K562 (cell line): ENCODE measurements around the gene PLEKHG5. TPM values are rescaled to one million over a fixed set of nuclear protein-coding genes. Genes with fewer than 3 reads are reported as not detected.
A peak's percentile ranks its signal among the peaks of the same experiment; 100 is the strongest.

ENCODE experiments used
- ATAC-seq: fragments of 200-7000 bp; cut with Tn5 transposase; 3 replicates; pipeline ENCODE4 v1.9.1; 2020; ENCODE audit warnings: moderate library complexity
- BruUV-seq: library from RNA; stranded (reverse); fragments of 400-500 nt; replicated peaks from 2 replicates; lab custom pipeline; 2021; lab: Mats Ljungman, UMichigan
- CTCF ChIA-PET: fragments of 300-600 bp; formaldehyde crosslinking; extraction: SDS; loops from one replicate; lab custom pipeline; 2021; ENCODE audit warnings: low intra/inter-chr PET ratio; lab: Yijun Ruan, JAX
- POLR2A ChIA-PET: fragments of 300-600, 350-650 bp; sonication (Branson Sonifier 250); formaldehyde crosslinking; extraction: SDS; loops from one replicate; lab custom pipeline; 2021; ENCODE audit warnings: antibody characterized with exemption, inconsistent platforms; lab: Yijun Ruan, JAX
- DNase-seq, 4 experiments: peaks; one replicate each; pipeline versions ENCODE4 v3.0.0 to v3.0.0-alpha.2; 2011 to 2018; ENCODE audit warnings: low spot score in 3 of 4, mixed read lengths in 3 of 4; ENCODE audit errors: extremely low read depth in 1 of 4
- FAIRE-seq: peaks from 2 replicates; lab custom pipeline; 2011; peaks lifted over from hg19 to GRCh38; lab: Jason Lieb, UNC
- H2AFZ ChIP-seq: 2 replicates; pipeline ENCODE4 v1.6.0; 2011; ENCODE audit warnings: low read depth, low read length, control low read depth, inconsistent platforms
- H3K27ac ChIP-seq: fragments of 200-600 bp; 3 replicates; pipeline ENCODE4 v1.8.0; 2011; ENCODE audit warnings: low read depth, mild to moderate bottlenecking, control low read depth, inconsistent platforms, low read length, moderate library complexity, mixed read lengths; ENCODE audit errors: extremely low read depth
- H3K27me3 ChIP-seq, 2 experiments: fragments of 300-600 bp in 1 of 2; 2 replicates in 1 of 2; 3 replicates in 1 of 2; pipeline versions ENCODE4 v1.6.0 to v1.8.0; 2011; ENCODE audit warnings: inconsistent platforms in 2 of 2, low read length in 2 of 2, mild to moderate bottlenecking in 1 of 2, mixed read lengths in 1 of 2, moderate library complexity in 1 of 2; ENCODE audit not compliant: control insufficient read depth in 2 of 2, insufficient read depth in 2 of 2
- H3K36me3 ChIP-seq: fragments of 300-600 bp; 3 replicates; pipeline ENCODE4 v1.8.0; 2011; ENCODE audit warnings: mild to moderate bottlenecking, low read length, inconsistent platforms; ENCODE audit not compliant: control insufficient read depth, insufficient read depth
- H3K4me1 ChIP-seq, 2 experiments: fragments of 200-600 bp in 1 of 2; replicated peaks in 1 of 2; 2 replicates in 1 of 2; 3 replicates in 1 of 2; pipeline versions ENCODE4 v1.5.1 to v1.8.0; 2011; ENCODE audit warnings: inconsistent platforms in 2 of 2, low read length in 2 of 2, mild to moderate bottlenecking in 1 of 2, mixed read lengths in 1 of 2, moderate library complexity in 1 of 2; ENCODE audit not compliant: control insufficient read depth in 2 of 2, insufficient read depth in 2 of 2
- H3K4me2 ChIP-seq: 2 replicates; pipeline ENCODE4 v1.6.1; 2011; ENCODE audit warnings: low read length, control low read depth, inconsistent platforms, mixed read lengths; ENCODE audit not compliant: insufficient read depth
- H3K4me3 ChIP-seq: fragments of 200-600 bp; sonication (generic), shearing (Covaris generic); 2 replicates; pipeline ENCODE4 v1.5.1; 2016; ENCODE audit warnings: control low read depth, inconsistent platforms
- H3K79me2 ChIP-seq: fragments of 200-600 bp; 3 replicates; pipeline ENCODE4 v1.8.0; 2011; ENCODE audit warnings: low read length, inconsistent platforms; ENCODE audit not compliant: control insufficient read depth, insufficient read depth
- H3K9ac ChIP-seq, 2 experiments: 2 replicates each; pipeline versions ENCODE4 v1.6.0 to v1.6.1; 2011; ENCODE audit warnings: low read depth in 2 of 2, low read length in 2 of 2, control low read depth in 1 of 2, inconsistent platforms in 1 of 2, mild to moderate bottlenecking in 1 of 2, mixed read lengths in 1 of 2; ENCODE audit not compliant: insufficient read depth in 1 of 2
- H3K9me1 ChIP-seq: one replicate; pipeline ENCODE4 v1.6.0; 2011; ENCODE audit warnings: inconsistent platforms, mild to moderate bottlenecking, low read length, moderate library complexity; ENCODE audit not compliant: control insufficient read depth, insufficient read depth
- H3K9me3 ChIP-seq: replicated peaks from 2 replicates; pipeline ENCODE4 v1.5.1; 2011; ENCODE audit warnings: low read depth, low read length, inconsistent platforms; ENCODE audit not compliant: control insufficient read depth, insufficient read depth
- H4K20me1 ChIP-seq: replicated peaks from 2 replicates; pipeline ENCODE4 v1.6.1; 2011; ENCODE audit warnings: low read length, inconsistent platforms, mixed read lengths; ENCODE audit not compliant: control insufficient read depth, insufficient read depth
- FIP1L1 ChIP-seq: fragments of 200-400 bp; formaldehyde crosslinking; IDR thresholded peaks from 2 replicates; pipeline ENCODE4 v1.6.1; 2018; ENCODE audit warnings: mild to moderate bottlenecking, low read depth, low read length; ENCODE audit not compliant: poor library complexity, severe bottlenecking
- MCM2 ChIP-seq: fragments of 450-650 bp; IDR thresholded peaks from 2 replicates; pipeline ENCODE4 v1.6.1; 2017; ENCODE audit warnings: low read depth, mild to moderate bottlenecking
- WGBS: fragments of 100-300 bp; shearing (Covaris generic); methylation state at CpG from one replicate; pipeline ENCODE4 v1.1.6; 2016; ENCODE audit warnings: low coverage, mixed read lengths; ENCODE audit not compliant: insufficient coverage; ENCODE audit errors: missing lambda C conversion rate; 5-methylcytosine and 5-hydroxymethylcytosine counted together
- in situ Hi-C: fragments of 300-500 bp; cut with MboI; formaldehyde crosslinking; loops from 4 replicates; pipeline ENCODE4 v1.15.0; 2018; ENCODE audit warnings: inconsistent platforms, mixed read lengths
- intact Hi-C: fragments of 100-400 bp; cut with micrococcal nuclease; formaldehyde crosslinking; loops from 2 replicates; pipeline ENCODE4 v1.14.2; 2022
- polyA plus RNA-seq, 8 experiments: library from polyadenylated mRNA; depleted of rRNA in 4 of 8; stranded (reverse) in 5 of 8; unstranded in 3 of 8; fragments of >200 nt; fragmentation: Nextera tagmentation in 2 of 8; fragmentation: Illumina TruSeq in 1 of 8; extraction: Ambion mirVana in 2 of 8; extraction: Trizol in 1 of 8; gene quantifications; 2 replicates each; pipeline versions ENCODE4 v1.2.1 to v1.2.3, GENCODE V29; 2011 to 2014; ENCODE audit warnings: inconsistent platforms in 1 of 8, missing spikeins in 1 of 8
- total RNA-seq, 7 experiments: library from RNA; depleted of rRNA in 6 of 7; stranded (reverse); fragments of >200 nt in 6 of 7; fragmentation: Illumina TruSeq in 2 of 7; extraction: Trizol in 2 of 7; gene quantifications; 2 replicates each; pipeline versions ENCODE4 v1.2.1 to v1.2.3, GENCODE V29; 2011 to 2021; ENCODE audit warnings: low replicate concordance in 1 of 7

The PLEKHG5 gene
- total and polyA plus RNA-seq, 9 of the 15 experiments (the other 6 are each of a cell fraction or from before 2014, with no cell fraction given) = 0.04 to 0.29 (median 0.09) TPM; not detected in 3

- BruUV-seq = no TSS peak
- Histone ChIP-seq H3K27me3 (peaks cover 78 to 98% of the 10 kb centered on the region in 2 experiments), H3K4me1 (peaks cover 0 to 53% of the 10 kb centered on the region in 2 experiments; a peak in 2 of 5 replicates), H3K9ac (peak overlapping the region in 1 of 2 experiments; percentile 54; a peak in 2 of 4 replicates), H3K9me3 (no peaks in the 10 kb centered on the region), H3K4me2 (no peak overlapping the region), H3K4me3 (no peak overlapping the region), H2AFZ (no peak overlapping the region), H3K9me1 (no peaks in the 10 kb centered on the region), H3K79me2 (no peaks in the 10 kb centered on the region), H3K36me3 (no peaks in the 10 kb centered on the region), H4K20me1 (peaks cover 36% of the 10 kb centered on the region), H3K27ac (no peak overlapping the region)
- CTCF ChIA-PET = no interaction called here
- no peak for FAIRE-seq
- ATAC-seq = no peak
- TF ChIP-seq MCM2 (no peak), FIP1L1 (peak; percentile 34)
- WGBS = 9% methylated on average over 30 of the region's 31 CpGs
- intact Hi-C loops (no loop called here), in situ Hi-C loops (no loop called here)
- POLR2A ChIA-PET = interaction anchor here (0.6 to 6.1 kb wide), 13 partner anchors 11 to 145 kb away, joined by 3 to 57 read pairs (median 3); partner anchors contain the start of genes NOL9 and TAS1R1
- DNase-seq = no peak
Observed at GRCh38 chr1:6506210-6507036, 15.0 kb upstream of the PLEKHG5 start.
